ENCODE results near the gene CACNA2D3. TPM values are rescaled to one million over a fixed set of nuclear protein-coding genes. Genes with fewer than 3 reads are reported as not detected.

The CACNA2D3 gene
- polyA plus RNA-seq, 3 donors: 8.3 to 21.5 (median 10.4) TPM

- Histone ChIP-seq H3K36me3 (replicated peaks in 1 of 2; ENCODE audit: control insufficient read depth in 1 of 2, insufficient read depth in 2 of 2, low read length in 2 of 2) (no peaks in the 10 kb centered on the region), H3K4me3 (replicated peaks in 1 of 3; ENCODE audit: low read depth in 2 of 3, low read length in 3 of 3) (no peak overlapping the region), H3K4me2 (replicated peaks; ENCODE audit: extremely low read depth, low read length, poor library complexity, severe bottlenecking) (no peak overlapping the region), H3K27ac (ENCODE audit: low read depth in 1 of 2, low read length in 2 of 2) (no peak overlapping the region), H4K20me1 (ENCODE audit: insufficient read depth, low read length) (no peaks in the 10 kb centered on the region), H3K9ac (ENCODE audit: insufficient read depth, low read length, poor library complexity, severe bottlenecking) (no peak overlapping the region), H3K79me2 (ENCODE audit: insufficient read depth, low read length) (no peaks in the 10 kb centered on the region), H3K4me1 (ENCODE audit: control insufficient read depth in 1 of 2, insufficient read depth in 2 of 2, low read length in 2 of 2) (no peaks in the 10 kb centered on the region), H3K27me3 (ENCODE audit: control insufficient read depth in 2 of 2, insufficient read depth in 2 of 2, low read length in 2 of 2) (no peaks in the 10 kb centered on the region), H2AFZ (ENCODE audit: insufficient read depth, low read depth, low read length, poor library complexity, severe bottlenecking) (no peak overlapping the region), H3K9me3 (replicated peaks in 1 of 2; ENCODE audit: control insufficient read depth in 1 of 2, insufficient read depth in 1 of 2, low read length in 2 of 2) (peaks cover 7 to 9% of the 10 kb centered on the region in 2 donors)
- Mint-ChIP-seq H3K4me1 (no peaks in the 10 kb centered on the region), H3K9me3 (peaks cover 1 to 10% (median 4%) of the 10 kb centered on the region in 7 donors), H3K4me3 (no peak overlapping the region), H3K27me3 (ENCODE audit: low read depth in 3 of 3) (peaks cover 0 to 5% (median 2%) of the 10 kb centered on the region in 3 donors), H3K36me3 (no peaks in the 10 kb centered on the region), H3K27ac (no peak overlapping the region)
- intact Hi-C loops (cut with micrococcal nuclease): no loop called here
- TF ChIP-seq CTCF (IDR thresholded peaks at IDR 0.05): no peak
- WGBS (ENCODE audit: insufficient coverage): no CpG with 5 or more reads among the region's 2 CpGs
- DNase-seq: no peak
Measured at GRCh38 chr3:54759166-54759565, 636.8 kb downstream of the CACNA2D3 start.

GRCh38 chr3:54760201-54760600, 637.8 kb downstream of the CACNA2D3 start:
- H3K79me2 ChIP-seq (ENCODE audit: insufficient read depth, low read length): no peaks in the 10 kb centered on the region
- TF ChIP-seq CTCF (IDR thresholded peaks at IDR 0.05): no peak
- no peak overlapping the region for H3K9ac ChIP-seq (ENCODE audit: insufficient read depth, low read length, poor library complexity, severe bottlenecking)
- no peak overlapping the region for H3K27ac Mint-ChIP-seq
- H3K27ac ChIP-seq (ENCODE audit: low read depth in 1 of 2, low read length in 2 of 2): no peak overlapping the region
- no peaks in the 10 kb centered on the region for H3K4me1 ChIP-seq (ENCODE audit: control insufficient read depth in 1 of 2, insufficient read depth in 2 of 2, low read length in 2 of 2)
- no peaks in the 10 kb centered on the region for H3K36me3 ChIP-seq (replicated peaks in 1 of 2; ENCODE audit: control insufficient read depth in 1 of 2, insufficient read depth in 2 of 2, low read length in 2 of 2)
- peaks cover 0 to 5% (median 2%) of the 10 kb centered on the region in 3 donors for H3K27me3 Mint-ChIP-seq (ENCODE audit: low read depth in 3 of 3)
- H4K20me1 ChIP-seq (ENCODE audit: insufficient read depth, low read length): no peaks in the 10 kb centered on the region
- H3K9me3 ChIP-seq (replicated peaks in 1 of 2; ENCODE audit: control insufficient read depth in 1 of 2, insufficient read depth in 1 of 2, low read length in 2 of 2): peaks cover 0 to 2% of the 10 kb centered on the region in 2 donors
- H3K4me2 ChIP-seq (replicated peaks; ENCODE audit: extremely low read depth, low read length, poor library complexity, severe bottlenecking): no peak overlapping the region
- WGBS (ENCODE audit: insufficient coverage): 94% methylated on average over 2 of the region's 2 CpGs
- H3K9me3 Mint-ChIP-seq: peaks cover 0 to 5% (median 2%) of the 10 kb centered on the region in 7 donors
- intact Hi-C loops (cut with micrococcal nuclease): no loop called here
- H3K4me3 Mint-ChIP-seq: no peak overlapping the region
- no peaks in the 10 kb centered on the region for H3K4me1 Mint-ChIP-seq
- H3K27me3 ChIP-seq (ENCODE audit: control insufficient read depth in 2 of 2, insufficient read depth in 2 of 2, low read length in 2 of 2): no peaks in the 10 kb centered on the region
- no peak overlapping the region for H3K4me3 ChIP-seq (replicated peaks in 1 of 3; ENCODE audit: low read depth in 2 of 3, low read length in 3 of 3)
- no peaks in the 10 kb centered on the region for H3K36me3 Mint-ChIP-seq
- H2AFZ ChIP-seq (ENCODE audit: insufficient read depth, low read depth, low read length, poor library complexity, severe bottlenecking): no peak overlapping the region
- no peak for DNase-seq

Data from CD14-positive monocyte (primary cell).